ENCODE results near the gene CDIPT.
"Not testable (repeated sequence)": the region's sequence is repeated elsewhere in the genome, so short reads cannot be mapped to it uniquely, and the experiment has no call there.

CDIPT gene

DNA sequence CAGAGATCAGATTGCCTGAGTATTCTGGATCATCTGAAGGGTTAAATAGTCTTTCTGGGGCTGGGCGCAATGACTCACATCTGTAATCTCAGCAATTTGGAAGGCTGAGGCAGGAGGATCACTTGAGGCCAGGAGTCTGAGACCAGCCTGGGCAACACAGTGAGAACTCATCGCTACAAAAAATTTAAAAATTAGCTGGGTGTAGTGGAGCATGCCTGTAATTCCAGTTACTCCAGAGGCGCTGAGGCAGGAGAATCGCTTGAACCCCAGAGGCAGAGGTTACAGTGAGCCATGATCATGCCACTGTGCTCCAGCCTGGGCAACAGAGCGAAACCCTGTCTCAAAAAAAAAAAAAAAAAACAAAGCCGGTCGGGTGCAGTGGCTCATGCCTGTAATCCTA, 27.1 kb downstream of the CDIPT start:
- DNase-seq (ENCODE audit: insufficient read length, low spot score): no peak
- no peak for FAIRE-seq

DNA sequence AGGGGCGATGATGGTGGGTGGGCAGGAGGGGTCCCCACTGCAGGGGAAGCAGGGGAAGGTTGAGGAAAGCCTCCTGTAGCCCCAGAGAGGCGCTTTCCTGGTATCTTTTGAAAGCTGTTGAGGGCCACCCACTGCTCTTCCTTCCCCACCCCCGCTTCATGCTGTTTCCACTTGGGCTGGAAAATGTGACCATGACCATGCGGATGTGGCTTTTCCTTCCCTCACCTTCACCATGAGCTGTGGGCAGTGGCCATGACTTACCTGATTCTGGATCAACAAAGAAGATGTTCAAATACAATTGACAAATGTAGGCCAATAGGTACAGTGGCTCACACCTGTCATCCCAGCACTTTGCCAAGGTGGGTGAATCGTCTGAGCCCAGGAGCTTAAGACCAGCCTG, 28.9 kb downstream of the CDIPT start:
- DNase-seq (ENCODE audit: insufficient read length, low spot score) (no peak), FAIRE-seq (no peak)

DNA sequence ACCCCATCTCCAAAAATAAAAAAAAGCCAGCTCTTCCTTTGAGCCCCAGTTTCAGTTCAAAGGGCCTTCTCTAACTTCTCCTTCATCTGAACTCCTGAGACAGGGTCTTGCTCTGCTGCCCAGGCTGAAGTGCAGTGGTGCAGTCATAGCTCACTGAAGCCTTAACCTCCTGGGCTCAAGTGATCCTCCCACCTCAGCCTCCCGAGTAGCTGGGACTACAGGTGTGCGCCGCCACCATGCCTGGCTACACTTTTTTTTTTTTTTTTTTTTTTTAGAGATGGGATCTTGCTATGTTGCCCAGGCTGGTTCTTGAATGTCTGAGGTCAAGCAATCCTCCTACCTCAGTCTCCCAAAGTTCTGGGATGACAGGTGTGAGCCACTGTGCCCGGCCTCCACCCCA, 29.8 kb downstream of the CDIPT start:
- FAIRE-seq; DNase-seq (ENCODE audit: insufficient read length, low spot score): not testable (repeated sequence)

DNA sequence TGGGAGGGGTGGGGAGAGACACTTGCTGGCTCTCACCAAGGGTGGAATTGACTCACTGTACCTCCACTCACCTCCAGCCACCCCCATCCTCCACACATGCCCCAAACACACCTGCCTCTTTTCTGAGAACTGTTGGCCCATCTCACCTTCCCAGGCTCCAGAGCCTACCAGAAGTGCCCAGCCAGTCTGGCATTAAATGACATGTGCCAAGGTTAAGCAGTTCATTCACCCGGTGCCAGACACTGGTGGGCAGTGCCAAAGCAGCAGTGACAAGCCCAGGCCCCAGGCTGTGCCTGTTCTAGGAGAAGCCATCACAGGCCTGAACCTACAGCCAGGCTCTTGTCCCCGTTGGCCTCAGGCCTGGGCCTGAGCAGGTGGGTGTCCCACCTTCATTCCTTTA, 31.5 kb downstream of the CDIPT start:
- no peak for FAIRE-seq
- no peak for DNase-seq (ENCODE audit: insufficient read length, low spot score)

DNA sequence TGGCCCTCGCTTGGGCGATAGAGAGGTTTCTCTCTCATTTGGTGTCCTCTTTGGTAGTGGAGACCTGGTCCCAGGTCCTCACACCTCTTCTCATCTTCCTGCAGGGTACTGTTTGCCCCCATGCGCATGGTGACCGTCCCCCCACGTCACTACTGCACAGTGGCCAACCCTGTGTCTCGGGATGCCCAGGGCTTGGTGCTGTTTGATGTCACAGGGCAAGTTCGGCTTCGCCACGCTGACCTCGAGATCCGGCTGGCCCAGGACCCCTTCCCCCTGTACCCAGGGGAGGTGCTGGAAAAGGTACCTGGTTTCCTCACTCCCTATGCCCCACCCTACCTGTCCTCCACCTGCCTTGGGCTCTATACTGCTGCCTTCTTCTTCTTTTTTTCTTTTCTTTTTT, 32.3 kb downstream of the CDIPT start:
- FAIRE-seq: no peak

DNA sequence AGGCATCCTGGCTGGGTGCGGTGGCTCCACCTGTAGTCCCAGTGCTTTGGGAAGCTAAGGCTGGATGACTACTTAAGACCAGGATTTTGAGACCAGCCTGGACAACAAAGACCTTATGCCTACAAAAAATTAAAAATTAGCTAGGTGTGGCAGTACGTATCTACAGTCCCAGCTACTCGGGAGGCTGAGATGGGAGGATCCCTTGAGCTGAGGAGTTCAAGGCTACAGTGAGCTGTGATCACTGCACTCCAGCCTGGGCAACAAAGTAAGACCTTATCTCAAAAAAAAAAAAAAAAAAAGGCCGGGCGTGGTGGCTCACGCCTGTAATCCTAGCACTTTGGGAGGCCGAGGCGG, 36.7 kb downstream of the CDIPT start:
- DNase-seq (ENCODE audit: insufficient read length, low spot score) (no peak), FAIRE-seq (no peak)

More for the DNA sequence above, 32.3 kb downstream of the CDIPT start:
- DNase-seq (ENCODE audit: insufficient read length, low spot score): no peak

DNA sequence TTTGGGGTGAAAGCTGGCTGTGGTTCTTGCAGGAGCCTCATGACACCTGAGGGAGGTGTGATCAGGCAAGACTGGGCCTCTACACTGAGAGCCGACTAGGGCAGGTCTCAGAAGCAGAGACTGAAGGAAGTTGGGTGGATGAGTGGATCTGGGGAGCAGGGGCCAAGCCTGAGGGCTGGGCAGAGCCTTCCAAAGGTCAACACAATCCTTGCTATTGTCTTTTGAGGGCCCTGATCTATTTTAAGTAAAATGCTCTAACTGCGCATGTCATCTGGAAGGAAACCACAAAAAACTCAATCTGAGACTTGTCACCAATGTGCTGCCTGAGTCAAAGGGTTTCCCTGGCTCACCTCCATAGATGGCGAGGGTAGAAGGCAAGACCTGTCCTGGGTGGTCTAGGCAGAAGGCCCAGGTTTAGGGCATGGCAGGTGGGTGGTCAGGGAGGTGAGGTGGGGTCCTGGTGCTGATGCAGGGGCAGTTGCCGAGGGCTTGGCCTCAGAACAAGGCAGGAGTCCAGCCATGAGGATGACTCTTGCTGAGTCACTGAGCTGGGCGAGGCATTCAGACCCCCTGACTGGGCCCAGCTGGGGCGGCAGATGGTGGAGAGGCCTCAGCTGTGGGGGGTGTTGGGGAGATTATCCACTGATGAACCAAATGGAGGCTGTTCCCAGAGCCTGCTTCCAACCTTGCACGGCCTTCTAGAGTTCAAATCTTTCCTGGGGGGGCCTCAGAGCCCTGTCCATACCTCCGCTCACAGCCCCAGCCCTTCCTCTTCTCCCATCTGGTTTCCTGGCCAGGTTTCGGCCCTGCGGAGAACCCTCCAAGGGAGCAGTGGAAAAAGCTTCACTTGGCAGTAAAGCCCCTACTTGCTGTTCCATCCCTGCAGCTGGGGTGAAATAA, 37.6 kb downstream of the CDIPT start:
- no peak for FAIRE-seq
- no peak for DNase-seq (ENCODE audit: insufficient read length, low spot score)

DNA sequence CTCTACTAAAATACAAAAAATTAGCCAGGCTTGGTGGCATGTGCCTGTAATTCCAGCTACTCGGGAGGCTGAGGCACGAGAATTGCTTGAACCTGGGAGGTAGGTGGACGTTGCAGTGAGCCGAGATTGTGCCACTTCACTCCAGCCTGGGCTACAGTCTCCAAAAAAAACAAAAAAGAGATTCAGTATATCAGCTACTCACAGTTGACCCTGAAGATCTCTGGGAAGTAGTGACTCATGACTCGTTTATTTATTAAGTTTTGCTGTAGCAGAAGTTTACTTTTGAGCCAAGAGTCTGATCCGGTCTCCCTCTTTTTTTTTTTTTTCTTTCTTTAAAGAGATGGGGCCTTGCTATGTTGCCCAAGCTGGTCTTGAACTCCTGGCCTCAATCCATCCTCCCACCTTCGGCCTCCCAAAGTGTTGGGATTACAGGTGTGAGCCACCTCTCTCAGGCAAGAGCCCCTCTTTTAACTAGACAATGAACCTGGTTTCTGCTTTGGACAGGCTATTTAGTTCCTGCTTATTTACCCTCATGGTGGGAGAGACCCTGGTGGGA, 38.4 kb downstream of the CDIPT start:
- DNase-seq (ENCODE audit: insufficient read length, low spot score): no peak

DNA sequence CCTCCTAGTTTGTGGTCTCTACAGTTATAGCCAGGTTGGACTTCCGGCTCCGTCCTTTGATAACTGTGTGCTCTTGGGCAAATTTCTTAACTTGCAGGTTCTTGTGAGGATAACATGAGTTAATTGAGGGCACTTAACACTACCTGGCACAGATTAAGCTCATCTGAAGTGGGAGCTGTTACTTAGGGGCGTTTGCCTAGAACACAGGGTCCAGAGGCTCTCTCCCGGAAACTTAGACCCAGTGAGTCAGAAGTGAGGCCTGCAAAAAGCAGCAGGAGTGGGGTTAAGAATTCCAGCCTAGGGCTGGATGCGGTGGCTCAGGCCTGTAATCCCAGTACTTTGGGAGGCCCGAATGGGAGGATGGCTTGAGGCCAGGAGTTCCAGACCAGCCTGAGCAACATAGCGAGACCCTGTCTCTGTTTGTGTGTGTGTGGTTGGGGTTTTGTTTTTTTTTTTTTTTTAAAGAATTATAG, 41.3 kb downstream of the CDIPT start:
- DNase-seq (ENCODE audit: insufficient read length, low spot score) (no peak), FAIRE-seq (no peak)

More for the DNA sequence above, 38.4 kb downstream of the CDIPT start:
- FAIRE-seq: no peak

DNA sequence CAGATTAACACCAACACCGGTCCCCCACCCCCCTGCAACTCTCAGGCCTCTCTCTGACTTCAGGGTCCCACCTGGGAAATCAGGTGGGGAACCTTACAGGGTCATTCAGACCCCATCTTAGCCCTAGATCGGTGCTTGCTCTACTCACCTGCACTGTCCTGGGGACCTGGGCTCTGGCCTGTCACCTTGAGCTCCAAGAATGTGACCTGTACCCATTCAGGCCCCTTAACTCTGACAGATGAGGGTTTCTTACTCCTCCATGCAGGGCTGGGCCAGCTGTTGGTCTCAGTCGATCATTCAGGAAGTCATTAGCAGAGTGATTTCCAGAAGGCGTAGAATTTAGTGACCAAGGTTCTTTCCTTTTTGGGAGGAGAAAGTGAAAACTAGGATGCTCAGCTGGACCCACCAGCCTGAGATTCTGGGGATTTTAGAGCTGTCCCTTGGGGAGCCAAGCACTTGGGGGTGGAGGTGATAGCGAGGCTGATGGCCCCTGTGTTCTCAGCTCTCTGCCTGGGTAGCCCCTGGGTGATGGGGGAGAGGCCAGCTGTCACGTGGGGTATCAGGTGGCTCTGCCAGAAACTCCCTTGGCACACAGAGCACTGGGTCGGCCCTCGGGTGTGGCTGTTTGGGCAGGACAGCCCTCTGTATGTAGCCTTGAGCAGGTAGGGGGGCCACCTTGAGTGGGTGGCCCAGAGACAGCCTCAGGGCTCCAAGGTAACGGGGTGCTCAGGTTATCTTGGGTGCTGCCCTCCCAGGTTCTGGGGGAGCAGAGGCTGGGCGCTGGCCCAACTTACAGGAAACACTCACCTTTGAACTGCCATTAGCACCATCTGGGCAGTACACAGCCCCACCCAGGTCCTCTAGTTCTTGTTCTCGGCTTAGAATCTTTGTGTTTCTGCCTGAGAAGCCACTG, 42.0 kb downstream of the CDIPT start:
- DNase-seq (ENCODE audit: insufficient read length, low spot score): no peak
- FAIRE-seq: no peak

DNA sequence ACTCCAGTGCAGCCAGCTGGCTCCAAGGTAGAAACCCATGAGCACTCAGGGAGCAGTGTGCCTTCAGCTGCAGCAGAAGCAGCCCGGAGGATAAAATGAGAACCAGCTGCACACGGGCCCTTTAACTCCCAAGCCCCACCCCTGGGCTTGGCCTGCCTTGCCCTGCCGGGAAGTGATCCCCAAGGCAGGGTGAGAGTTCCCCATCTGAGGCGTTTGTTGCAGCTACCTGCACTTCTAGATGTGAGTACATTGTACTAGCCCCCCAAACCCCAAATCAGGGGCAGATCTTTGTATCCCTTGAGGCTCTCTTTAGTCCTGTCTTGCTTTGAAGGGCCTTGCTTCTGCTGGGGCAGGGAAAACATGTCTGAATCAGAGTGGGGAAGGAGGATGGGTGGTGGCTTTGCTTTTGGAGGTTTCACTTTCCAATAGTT, 42.7 kb downstream of the CDIPT start, which contains the start of gene MVP:
Gene MVP (plus strand): TSS at position 192 of the 431 bp plus-strand sequence. CDS start 10,088 bp downstream, outside the sequence.
- FAIRE-seq: no peak
- DNase-seq (ENCODE audit: insufficient read length, low spot score): no peak

DNA sequence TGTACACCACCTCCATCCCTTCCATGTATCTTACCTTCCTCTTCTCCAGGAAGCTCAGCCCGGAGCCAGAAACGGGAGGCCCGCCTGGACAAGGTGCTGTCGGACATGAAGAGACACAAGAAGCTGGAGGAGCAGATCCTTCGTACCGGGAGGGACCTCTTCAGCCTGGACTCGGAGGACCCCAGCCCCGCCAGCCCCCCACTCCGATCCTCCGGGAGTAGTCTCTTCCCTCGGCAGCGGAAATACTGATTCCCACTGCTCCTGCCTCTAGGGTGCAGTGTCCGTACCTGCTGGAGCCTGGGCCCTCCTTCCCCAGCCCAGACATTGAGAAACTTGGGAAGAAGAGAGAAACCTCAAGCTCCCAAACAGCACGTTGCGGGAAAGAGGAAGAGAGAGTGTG, 43.5 kb downstream of the CDIPT start:
- no peak for DNase-seq (ENCODE audit: insufficient read length, low spot score)
- no peak for FAIRE-seq

DNA sequence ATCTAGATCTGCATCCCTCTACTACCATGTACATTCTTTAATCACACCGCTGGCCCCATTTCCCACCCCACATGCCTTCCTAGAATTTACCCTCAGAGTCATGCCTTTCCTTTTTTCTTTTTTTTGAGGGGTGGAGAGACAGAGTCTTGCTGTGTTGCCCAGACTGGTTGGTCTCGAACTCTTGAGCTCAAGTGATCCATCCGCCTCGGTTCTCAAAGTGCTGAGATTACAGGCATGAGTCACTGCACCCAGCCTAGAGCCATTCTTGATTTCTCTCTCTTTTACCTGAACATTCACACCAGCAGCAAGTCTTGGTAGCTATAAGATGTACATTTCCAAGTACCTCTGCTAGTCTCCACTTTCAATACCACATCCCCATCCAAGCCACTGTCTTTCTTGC, 44.9 kb downstream of the CDIPT start:
- FAIRE-seq: no peak
- no peak for DNase-seq (ENCODE audit: insufficient read length, low spot score)

DNA sequence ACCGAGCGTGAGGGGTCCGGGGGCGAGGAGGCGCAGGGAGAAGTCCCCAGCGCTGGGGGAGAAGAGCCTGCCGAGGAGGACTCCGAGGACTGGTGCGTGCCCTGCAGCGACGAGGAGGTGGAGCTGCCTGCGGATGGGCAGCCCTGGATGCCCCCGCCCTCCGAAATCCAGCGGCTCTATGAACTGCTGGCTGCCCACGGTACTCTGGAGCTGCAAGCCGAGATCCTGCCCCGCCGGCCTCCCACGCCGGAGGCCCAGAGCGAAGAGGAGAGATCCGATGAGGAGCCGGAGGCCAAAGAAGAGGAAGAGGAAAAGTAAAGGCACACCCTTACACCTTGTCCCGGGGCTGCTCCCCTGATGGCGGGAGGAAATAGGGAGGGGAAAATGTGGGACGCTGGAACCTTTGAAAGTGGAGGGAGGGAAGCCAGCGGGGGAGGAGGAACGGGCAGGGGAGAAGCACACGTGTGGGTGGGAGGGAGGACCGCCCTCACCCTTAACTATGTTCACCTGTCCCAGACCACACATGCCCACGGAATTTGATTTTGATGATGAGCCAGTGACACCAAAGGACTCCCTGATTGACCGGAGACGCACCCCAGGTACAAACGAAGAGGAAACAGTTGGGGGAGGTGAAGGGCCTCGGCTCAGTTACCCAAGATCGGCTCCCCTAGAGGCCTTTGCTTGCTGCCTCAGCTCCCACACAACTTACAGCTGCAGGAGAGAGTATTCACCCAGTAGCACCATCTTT, 46.2 kb downstream of the CDIPT start:
- FAIRE-seq: no peak
- DNase-seq (ENCODE audit: insufficient read length, low spot score): peak; percentile 47

DNA sequence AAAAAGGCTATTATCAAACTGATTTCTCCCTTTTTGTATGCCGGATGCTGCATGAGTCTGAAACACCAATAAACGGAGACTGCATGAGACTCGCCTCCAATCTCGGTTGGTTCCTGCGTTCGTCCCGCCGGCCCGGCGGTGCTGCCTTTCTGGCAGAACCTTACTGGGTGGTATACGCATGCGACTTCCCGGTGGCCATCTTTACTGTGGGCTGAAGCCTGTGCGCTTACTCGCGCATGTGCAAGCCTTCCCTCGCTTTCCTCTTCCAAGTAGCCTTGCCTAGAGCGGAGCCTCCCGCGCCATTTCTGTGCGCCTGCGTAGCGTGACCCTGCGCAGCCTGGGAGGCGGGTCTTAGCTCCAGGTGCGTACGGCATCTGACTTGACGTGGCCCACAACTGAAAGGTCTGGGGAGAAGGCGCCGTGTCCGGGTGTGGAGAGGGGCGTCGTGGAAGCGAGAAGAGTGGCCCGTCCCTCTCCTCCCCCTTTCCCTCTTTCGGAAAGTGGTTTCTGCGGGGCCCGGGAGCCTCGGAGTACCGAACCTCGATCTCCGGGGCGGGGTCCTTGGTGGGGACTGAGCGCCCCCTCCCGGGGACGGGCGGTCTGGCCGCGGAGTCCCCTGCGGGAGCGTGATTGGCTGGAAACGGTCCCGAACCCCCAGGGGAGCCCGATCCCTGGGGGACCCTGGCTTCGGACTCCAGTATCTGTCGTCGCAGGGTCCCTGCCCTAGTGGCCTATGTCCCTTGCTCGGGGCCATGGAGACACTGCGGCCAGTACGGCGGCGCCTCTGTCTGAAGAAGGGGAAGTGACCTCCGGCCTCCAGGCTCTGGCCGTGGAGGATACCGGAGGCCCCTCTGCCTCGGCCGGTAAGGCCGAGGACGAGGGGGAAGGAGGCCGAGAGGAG, 47.0 kb downstream of the CDIPT start, which contains the start of gene PAGR1:
Gene PAGR1 (plus strand): TSS at position 360 of the 901 bp plus-strand sequence. CDS start 374 bp downstream, at position 734.
- FAIRE-seq: peak; percentile 80

DNA sequence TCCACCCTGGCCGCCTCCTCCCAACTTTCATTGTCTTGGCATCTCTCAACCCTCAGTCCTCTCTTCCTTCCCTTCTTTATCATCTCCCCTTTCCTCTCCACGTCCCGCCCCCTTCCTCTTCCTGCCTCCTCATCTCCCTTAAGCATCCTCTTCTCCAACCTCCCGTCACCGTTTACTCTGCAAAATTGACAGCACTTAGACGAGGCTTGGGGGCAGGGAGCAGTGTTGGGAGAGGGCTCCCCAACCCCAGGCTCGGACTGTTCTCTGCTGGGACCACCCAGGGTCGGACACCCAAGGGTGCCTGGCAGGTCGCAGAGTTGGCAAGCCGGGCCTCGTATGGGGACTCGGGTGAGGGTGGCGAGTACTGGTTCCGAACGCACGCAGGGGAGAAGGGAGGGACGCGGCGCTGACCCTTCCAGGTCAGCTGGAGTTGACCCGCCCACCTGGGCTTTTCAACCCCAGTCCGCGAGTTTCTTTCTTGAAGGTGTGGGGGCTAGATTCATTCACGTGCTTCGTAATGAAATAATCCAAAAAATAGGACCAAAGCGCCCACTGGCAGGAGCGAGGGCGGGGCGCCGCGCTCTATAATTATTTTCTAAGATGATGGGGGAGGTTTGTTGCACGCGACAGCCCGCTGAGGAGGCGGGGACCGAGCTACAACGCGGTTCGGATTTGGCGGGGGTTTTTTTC, 47.8 kb downstream of the CDIPT start:
- no peak for FAIRE-seq
- no peak for DNase-seq (ENCODE audit: insufficient read length, low spot score)

More for the DNA sequence above, 47.0 kb downstream of the CDIPT start, which contains the start of gene PAGR1:
- DNase-seq (ENCODE audit: insufficient read length, low spot score): peak; percentile 95

DNA sequence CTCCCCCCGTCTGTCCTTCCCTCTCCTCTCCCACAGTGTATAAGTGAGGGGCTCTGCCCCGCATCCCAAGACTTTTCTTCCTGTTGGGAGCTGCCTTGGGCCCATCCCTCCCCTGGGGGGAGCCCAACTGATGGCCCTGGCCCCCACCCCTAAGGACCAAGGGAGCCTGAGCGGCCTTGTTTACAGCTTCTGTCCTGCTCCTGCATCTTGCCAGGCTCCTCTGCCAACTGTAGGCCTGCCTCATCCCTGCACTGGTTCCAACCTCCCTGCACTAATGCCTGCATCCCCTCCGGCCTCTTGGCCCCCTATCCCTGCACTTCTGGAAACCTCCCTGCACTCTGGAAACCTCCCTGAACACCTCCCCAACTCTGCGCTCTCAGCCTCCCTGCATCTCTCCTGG, 48.4 kb downstream of the CDIPT start:
- FAIRE-seq (no peak), DNase-seq (ENCODE audit: insufficient read length, low spot score) (no peak)

All from HTR-8/SVneo (cell line).